ENCODE measurements around the gene GSTT4.
"Not testable (repeated sequence)": the region's sequence is repeated elsewhere in the genome, so short reads cannot be mapped to it uniquely, and the experiment has no call there.

GSTT4 gene

GRCh38 chr22:24049211-24049610 is 44.0 kb upstream of the GSTT4 start:
- no peak for TF ChIP-seq CTCF (conservative IDR thresholded peaks at IDR 0.05; ENCODE audit: low read depth)
- ChIA-PET POLR2A (ENCODE audit: low non-redundant PET) (no interaction called here), CTCF (no interaction called here)
- DNase-seq (ENCODE audit: low spot score): no peak
- no peak overlapping the region for H3K27ac ChIP-seq

- no peak overlapping the region for H3K27ac ChIP-seq
- ChIA-PET POLR2A (ENCODE audit: low non-redundant PET) (no interaction called here), CTCF (no interaction called here)
- no peak for TF ChIP-seq CTCF (conservative IDR thresholded peaks at IDR 0.05; ENCODE audit: low read depth)
- DNase-seq (ENCODE audit: low spot score): no peak
Observed at GRCh38 chr22:24046024-24046423, 40.8 kb upstream of the GSTT4 start.

GRCh38 chr22:24043958-24044357 is 38.7 kb upstream of the GSTT4 start:
- H3K27ac ChIP-seq: no peak overlapping the region
- CTCF ChIA-PET: no interaction called here
- POLR2A ChIA-PET (ENCODE audit: low non-redundant PET): no interaction called here
- DNase-seq (ENCODE audit: low spot score): no peak
- TF ChIP-seq CTCF (conservative IDR thresholded peaks at IDR 0.05; ENCODE audit: low read depth): no peak

GRCh38 chr22:24043465-24043864 is 38.2 kb upstream of the GSTT4 start:
- DNase-seq (ENCODE audit: low spot score); H3K27ac ChIP-seq; POLR2A ChIA-PET (ENCODE audit: low non-redundant PET); CTCF ChIA-PET: not testable (repeated sequence)

- no peak overlapping the region for H3K27ac ChIP-seq
- no peak for TF ChIP-seq CTCF (conservative IDR thresholded peaks at IDR 0.05; ENCODE audit: low read depth)
- ChIA-PET CTCF (interaction anchor here (0.6 kb wide), 1 partner anchor 99 kb away, joined by 6 read pairs; no protein-coding TSS in a partner anchor), POLR2A (ENCODE audit: low non-redundant PET) (no interaction called here)
- no peak for DNase-seq (ENCODE audit: low spot score)
Observed at GRCh38 chr22:24040946-24041345, 35.7 kb upstream of the GSTT4 start.

GRCh38 chr22:24039046-24039445 is 33.8 kb upstream of the GSTT4 start:
- DNase-seq (ENCODE audit: low spot score): no peak
- ChIA-PET POLR2A (ENCODE audit: low non-redundant PET) (no interaction called here), CTCF (no interaction called here)
- H3K27ac ChIP-seq: no peak overlapping the region
- TF ChIP-seq CTCF (conservative IDR thresholded peaks at IDR 0.05; ENCODE audit: low read depth): no peak

- POLR2A ChIA-PET (ENCODE audit: low non-redundant PET): no interaction called here
- DNase-seq (ENCODE audit: low spot score): no peak
- no peak for TF ChIP-seq CTCF (conservative IDR thresholded peaks at IDR 0.05; ENCODE audit: low read depth)
- CTCF ChIA-PET: no interaction called here
- no peak overlapping the region for H3K27ac ChIP-seq
Observed at GRCh38 chr22:24037851-24038765, 32.9 kb upstream of the GSTT4 start.

All from RWPE1 (cell line).